Measurements from ENCODE around the gene RNFT2. TPM values are rescaled to one million over a fixed set of nuclear protein-coding genes. Genes with fewer than 3 reads are reported as not detected.

RNFT2 gene
- total RNA-seq, 5 donors from 2014 or later (not counting 1 experiment from before 2014, with no cell fraction given) = 5.1 to 7.6 (median 6.9) TPM

GRCh38 chr12:116878567-116879508, 140.7 kb downstream of the RNFT2 start:
- peaks cover 35 to 41% (median 37%) of the 10 kb centered on the region in 3 donors for H3K4me1 Mint-ChIP-seq
- no peaks in the 10 kb centered on the region for H3K36me3 Mint-ChIP-seq
- peak overlapping the region in 1 of 2 donors; percentile 32 for H3K27ac Mint-ChIP-seq
- Histone ChIP-seq H3K4me1 (ENCODE audit: control insufficient read depth in 1 of 2, extremely low read depth in 1 of 2, insufficient read depth in 2 of 2, low read length in 2 of 2) (peaks cover 8 to 33% of the 10 kb centered on the region in 2 experiments), H3K4me3 (ENCODE audit: control insufficient read depth in 1 of 2, extremely low read depth in 1 of 2, low read length in 1 of 2) (peak overlapping the region in 1 of 2 donors; percentile 60), H3K27ac (ENCODE audit: low read length) (no peak overlapping the region), H3K9me3 (no peaks in the 10 kb centered on the region), H3K27me3 (replicated peaks in 1 of 2; ENCODE audit: control insufficient read depth in 2 of 2, extremely low read depth in 1 of 2, insufficient read depth in 2 of 2, low read length in 1 of 2) (peaks cover 11 to 86% of the 10 kb centered on the region in 2 experiments), H3K36me3 (ENCODE audit: control insufficient read depth in 2 of 2, extremely low read depth in 1 of 2, insufficient read depth in 1 of 2, low read length in 1 of 2) (no peaks in the 10 kb centered on the region)
- H3K4me3 Mint-ChIP-seq = peak overlapping the region; percentile 69 to 91 (median 73)
- POLR2A ChIA-PET = no interaction called here
- 6% methylated on average over 36 of the region's 55 CpGs for WGBS (ENCODE audit: insufficient coverage)
- CTCF ChIA-PET = no interaction called here
- H3K9me3 Mint-ChIP-seq = peaks cover 2 to 8% (median 6%) of the 10 kb centered on the region in 3 donors
- no peak for DNase-seq
- ATAC-seq (replicated peaks in 1 of 4) = no peak
- H3K27me3 Mint-ChIP-seq = peaks cover 61 to 81% of the 10 kb centered on the region in 2 donors

GRCh38 chr12:116879509-116880212, 141.5 kb downstream of the RNFT2 start:
- peaks cover 60 to 79% of the 10 kb centered on the region in 2 donors for H3K27me3 Mint-ChIP-seq
- ATAC-seq (replicated peaks in 1 of 4) (no peak), DNase-seq (no peak)
- Histone ChIP-seq H3K27ac (ENCODE audit: low read length) (no peak overlapping the region), H3K27me3 (replicated peaks in 1 of 2; ENCODE audit: control insufficient read depth in 2 of 2, extremely low read depth in 1 of 2, insufficient read depth in 2 of 2, low read length in 1 of 2) (peaks cover 11 to 83% of the 10 kb centered on the region in 2 experiments), H3K4me3 (ENCODE audit: control insufficient read depth in 1 of 2, extremely low read depth in 1 of 2, low read length in 1 of 2) (peak overlapping the region in 1 of 2 donors; percentile 60), H3K4me1 (ENCODE audit: control insufficient read depth in 1 of 2, extremely low read depth in 1 of 2, insufficient read depth in 2 of 2, low read length in 2 of 2) (peaks cover 8 to 33% of the 10 kb centered on the region in 2 experiments), H3K36me3 (ENCODE audit: control insufficient read depth in 2 of 2, extremely low read depth in 1 of 2, insufficient read depth in 1 of 2, low read length in 1 of 2) (no peaks in the 10 kb centered on the region), H3K9me3 (no peaks in the 10 kb centered on the region)
- H3K27ac Mint-ChIP-seq = peak overlapping the region in 1 of 2 donors; percentile 32
- H3K9me3 Mint-ChIP-seq = peaks cover 0 to 2% (median under 1%) of the 10 kb centered on the region in 3 donors
- no peaks in the 10 kb centered on the region for H3K36me3 Mint-ChIP-seq
- CTCF ChIA-PET = no interaction called here
- H3K4me3 Mint-ChIP-seq = peak overlapping the region; percentile 74 to 91 (median 75)
- POLR2A ChIA-PET = no interaction called here
- H3K4me1 Mint-ChIP-seq = peaks cover 31 to 38% (median 34%) of the 10 kb centered on the region in 3 donors
- 3% methylated on average over 47 of the region's 52 CpGs for WGBS (ENCODE audit: insufficient coverage)

- H3K27me3 ChIP-seq (replicated peaks in 1 of 2; ENCODE audit: control insufficient read depth in 2 of 2, extremely low read depth in 1 of 2, insufficient read depth in 2 of 2, low read length in 1 of 2) = peaks cover 11 to 83% of the 10 kb centered on the region in 2 experiments
- peak overlapping the region in 1 of 2 donors; percentile 50 for H3K4me3 ChIP-seq (ENCODE audit: control insufficient read depth in 1 of 2, extremely low read depth in 1 of 2, low read length in 1 of 2)
- peaks cover 8 to 33% of the 10 kb centered on the region in 2 experiments for H3K4me1 ChIP-seq (ENCODE audit: control insufficient read depth in 1 of 2, extremely low read depth in 1 of 2, insufficient read depth in 2 of 2, low read length in 2 of 2)
- H3K36me3 ChIP-seq (ENCODE audit: control insufficient read depth in 2 of 2, extremely low read depth in 1 of 2, insufficient read depth in 1 of 2, low read length in 1 of 2) = no peaks in the 10 kb centered on the region
- H3K27ac ChIP-seq (ENCODE audit: low read length) = no peak overlapping the region
- DNase-seq = no peak
- Mint-ChIP-seq H3K4me1 (peaks cover 31 to 38% (median 34%) of the 10 kb centered on the region in 3 donors), H3K36me3 (no peaks in the 10 kb centered on the region), H3K27me3 (peaks cover 60 to 77% of the 10 kb centered on the region in 2 donors), H3K9me3 (no peaks in the 10 kb centered on the region), H3K4me3 (peak overlapping the region; percentile 74 to 91 (median 75)), H3K27ac (no peak overlapping the region)
- POLR2A ChIA-PET = no interaction called here
- no peaks in the 10 kb centered on the region for H3K9me3 ChIP-seq
- 18% methylated on average over 10 of the region's 21 CpGs for WGBS (ENCODE audit: insufficient coverage)
- CTCF ChIA-PET = no interaction called here
- ATAC-seq (replicated peaks in 1 of 4) = peak in 1 of 4 experiments; percentile 11
Measured at GRCh38 chr12:116880213-116880816, 142.2 kb downstream of the RNFT2 start.

- Histone ChIP-seq H3K27me3 (replicated peaks in 1 of 2; ENCODE audit: control insufficient read depth in 2 of 2, extremely low read depth in 1 of 2, insufficient read depth in 2 of 2, low read length in 1 of 2) (peaks cover 11 to 80% of the 10 kb centered on the region in 2 experiments), H3K4me3 (ENCODE audit: control insufficient read depth in 1 of 2, extremely low read depth in 1 of 2, low read length in 1 of 2) (peak overlapping the region in 1 of 2 donors; percentile 50), H3K27ac (ENCODE audit: low read length) (no peak overlapping the region), H3K9me3 (no peaks in the 10 kb centered on the region), H3K4me1 (ENCODE audit: control insufficient read depth in 1 of 2, extremely low read depth in 1 of 2, insufficient read depth in 2 of 2, low read length in 2 of 2) (peaks cover 8 to 33% of the 10 kb centered on the region in 2 experiments), H3K36me3 (ENCODE audit: control insufficient read depth in 2 of 2, extremely low read depth in 1 of 2, insufficient read depth in 1 of 2, low read length in 1 of 2) (no peaks in the 10 kb centered on the region)
- H3K4me3 Mint-ChIP-seq = peak overlapping the region; percentile 74 to 91 (median 75)
- DNase-seq = peak in 11 of 35 experiments; percentile 4 to 42 (median 10)
- no peaks in the 10 kb centered on the region for H3K36me3 Mint-ChIP-seq
- ChIA-PET POLR2A (no interaction called here), CTCF (interaction anchor here in 1 of 2 donors (0.6 kb wide), 1 partner anchor 1142 kb away, joined by 3 read pairs; no protein-coding TSS in a partner anchor)
- H3K27ac Mint-ChIP-seq = no peak overlapping the region
- peaks cover 31 to 38% (median 34%) of the 10 kb centered on the region in 3 donors for H3K4me1 Mint-ChIP-seq
- H3K9me3 Mint-ChIP-seq = no peaks in the 10 kb centered on the region
- H3K27me3 Mint-ChIP-seq = peaks cover 60 to 72% of the 10 kb centered on the region in 2 donors
- 1% methylated on average over 65 of the region's 65 CpGs for WGBS (ENCODE audit: insufficient coverage)
- peak; percentile 70 to 83 (median 78) for ATAC-seq (replicated peaks in 1 of 4)
Measured at GRCh38 chr12:116880817-116881324, 142.8 kb downstream of the RNFT2 start.

- Histone ChIP-seq H3K4me3 (ENCODE audit: control insufficient read depth in 1 of 2, extremely low read depth in 1 of 2, low read length in 1 of 2) (peak within 1 kb of the TSS in 1 of 2 donors; percentile 50), H3K27ac (ENCODE audit: low read length) (no peak within 1 kb of the TSS), H3K4me1 (ENCODE audit: control insufficient read depth in 1 of 2, extremely low read depth in 1 of 2, insufficient read depth in 2 of 2, low read length in 2 of 2) (peaks cover 8 to 33% of the 10 kb centered on the region in 2 experiments), H3K27me3 (replicated peaks in 1 of 2; ENCODE audit: control insufficient read depth in 2 of 2, extremely low read depth in 1 of 2, insufficient read depth in 2 of 2, low read length in 1 of 2) (peaks cover 11 to 78% of the 10 kb centered on the region in 2 experiments), H3K36me3 (ENCODE audit: control insufficient read depth in 2 of 2, extremely low read depth in 1 of 2, insufficient read depth in 1 of 2, low read length in 1 of 2) (no peaks in the 10 kb centered on the region), H3K9me3 (no peaks in the 10 kb centered on the region)
- Mint-ChIP-seq H3K4me3 (peak within 1 kb of the TSS; percentile 74 to 91 (median 75)), H3K4me1 (peaks cover 31 to 38% (median 34%) of the 10 kb centered on the region in 3 donors), H3K27me3 (peaks cover 60 to 67% of the 10 kb centered on the region in 2 donors), H3K36me3 (no peaks in the 10 kb centered on the region), H3K9me3 (no peaks in the 10 kb centered on the region), H3K27ac (no peak within 1 kb of the TSS)
- DNase-seq (no peak), ATAC-seq (replicated peaks in 1 of 4) (peak in 2 of 4 experiments; percentile 5 to 17)
- 5% methylated on average over 31 of the region's 49 CpGs for WGBS (ENCODE audit: insufficient coverage)
- ChIA-PET CTCF (interaction anchor here in 1 of 2 donors (0.6 kb wide), 1 partner anchor 1141 kb away, joined by 3 read pairs; no protein-coding TSS in a partner anchor), POLR2A (no interaction called here)
Measured at GRCh38 chr12:116881325-116881876, 143.3 kb downstream of the RNFT2 start, which contains the start of gene HRK. Gene HRK (minus strand): TSS chr12:116881441. CDS start chr12:116881307, 134 bp downstream.

Measured in T-cell (primary cell).